ENCODE measurements around the gene AIG1. TPM values are rescaled to one million over a fixed set of nuclear protein-coding genes. Genes with fewer than 3 reads are reported as not detected.

Gene AIG1
- total RNA-seq, 1 experiment from 2014 or later, result 51.1 TPM

DNA sequence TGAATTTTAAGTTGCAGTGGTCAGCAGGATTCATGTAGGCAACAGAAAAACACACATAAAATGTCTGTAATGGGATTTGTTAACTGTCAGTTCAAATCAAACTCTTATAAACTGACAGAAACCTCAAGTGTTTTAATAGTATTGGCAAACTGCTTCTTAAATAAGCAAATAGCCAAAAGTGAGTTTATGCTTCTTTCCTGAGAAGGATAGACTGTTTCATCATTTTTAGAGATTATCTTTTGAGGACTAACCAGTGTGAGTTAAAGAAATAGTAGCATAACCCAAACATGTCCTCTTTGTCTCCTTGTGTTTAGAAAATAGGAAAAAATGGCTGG is 68.0 kb downstream of the AIG1 start:
- Histone ChIP-seq H3K4me3 (replicated peaks in 1 of 2; ENCODE audit: low read depth in 1 of 2, low read length in 2 of 2) (no peak overlapping the region), H2AFZ (ENCODE audit: low read depth, low read length, poor library complexity, severe bottlenecking) (no peak overlapping the region)

DNA sequence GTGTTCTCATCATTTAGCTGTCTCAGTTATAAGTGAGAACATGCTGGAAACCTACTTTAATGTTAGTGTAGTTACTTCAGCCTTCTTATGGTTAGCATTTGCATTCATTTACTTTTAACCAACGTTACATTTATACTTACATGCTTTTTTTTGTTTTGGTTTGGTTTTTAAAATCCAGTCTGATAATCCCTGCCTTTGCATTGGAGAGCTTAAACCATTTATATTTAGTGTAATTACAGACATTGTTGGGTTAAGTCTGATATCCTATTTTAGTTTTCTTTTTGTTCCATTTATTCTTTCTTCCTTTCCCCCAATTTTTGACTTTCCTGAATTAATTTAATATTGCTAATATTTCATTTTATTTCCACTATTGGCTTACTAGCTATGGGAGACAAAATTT is 70.2 kb downstream of the AIG1 start:
- ChIA-PET CTCF (no interaction called here), POLR2A (no interaction called here), RAD21 (ENCODE audit: low non-redundant PET in 1 of 2, low total read pairs in 2 of 2, uncharacterized antibody in 2 of 2, unreplicated experiment in 2 of 2) (no interaction called here)
- no peaks in the 10 kb centered on the region for H3K79me2 ChIP-seq (ENCODE audit: insufficient read depth, low read length)
- H3K36me3 ChIP-seq (ENCODE audit: control insufficient read depth in 1 of 2, insufficient read depth in 2 of 2, low read length in 2 of 2), result no peaks in the 10 kb centered on the region
- no peaks in the 10 kb centered on the region for H3K27me3 ChIP-seq (ENCODE audit: insufficient read depth, low read length)
- no peaks in the 10 kb centered on the region for H4K20me1 ChIP-seq (ENCODE audit: insufficient read depth)
- no peak overlapping the region for H3K4me2 ChIP-seq (ENCODE audit: low read length)
- DNase-seq (ENCODE audit: low read depth, low spot score), result no peak
- H3K9ac ChIP-seq (ENCODE audit: low read length), result no peak overlapping the region
- no TSS peak for BruUV-seq (replicated peaks)
- no peak for ATAC-seq
- intact Hi-C loops (cut with micrococcal nuclease), result no loop called here
- TF ChIP-seq CEBPB (IDR thresholded peaks at IDR 0.05; ENCODE audit: low read depth) (no peak), SRF (IDR thresholded peaks at IDR 0.05; ENCODE audit: low read depth) (no peak), EZH2 (IDR thresholded peaks at IDR 0.05) (no peak), SIN3A (IDR thresholded peaks at IDR 0.05; ENCODE audit: low read depth) (no peak), YY1 (IDR thresholded peaks at IDR 0.05; ENCODE audit: extremely low read depth, insufficient replicate concordance, low read depth, low read length) (no peak)
- TF ChIP-seq, protein P1, sequence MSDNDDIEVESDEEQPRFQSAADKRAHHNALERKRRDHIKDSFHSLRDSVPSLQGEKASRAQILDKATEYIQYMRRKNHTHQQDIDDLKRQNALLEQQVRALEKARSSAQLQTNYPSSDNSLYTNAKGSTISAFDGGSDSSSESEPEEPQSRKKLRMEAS (IDR thresholded peaks at IDR 0.05), result no peak
- H3K4me1 ChIP-seq (ENCODE audit: control insufficient read depth in 1 of 2, insufficient read depth in 2 of 2, low read length in 2 of 2), result no peaks in the 10 kb centered on the region
- H3K27ac ChIP-seq (ENCODE audit: low read depth, low read length), result no peak overlapping the region
- no peaks in the 10 kb centered on the region; the same call in 1 of the 2 replicates for H3K9me2 ChIP-seq (ENCODE audit: insufficient read depth)
- peaks cover 0 to 11% of the 10 kb centered on the region in 2 experiments; a peak in 1 of 4 replicates for H3K9me3 ChIP-seq (ENCODE audit: control insufficient read depth in 1 of 2, insufficient read depth in 1 of 2, low read depth in 1 of 2, low read length in 2 of 2)
- no peak overlapping the region for H2AFZ ChIP-seq (ENCODE audit: low read depth, low read length, poor library complexity, severe bottlenecking)
- no peak overlapping the region for H3K4me3 ChIP-seq (replicated peaks in 1 of 2; ENCODE audit: low read depth in 1 of 2, low read length in 2 of 2)

More for the DNA sequence above, 68.0 kb downstream of the AIG1 start:
- ChIA-PET POLR2A (no interaction called here), CTCF (no interaction called here), RAD21 (ENCODE audit: low non-redundant PET in 1 of 2, low total read pairs in 2 of 2, uncharacterized antibody in 2 of 2, unreplicated experiment in 2 of 2) (no interaction called here)
- Histone ChIP-seq H3K4me1 (ENCODE audit: control insufficient read depth in 1 of 2, insufficient read depth in 2 of 2, low read length in 2 of 2) (no peaks in the 10 kb centered on the region), H3K4me2 (ENCODE audit: low read length) (no peak overlapping the region), H3K9me3 (ENCODE audit: control insufficient read depth in 1 of 2, insufficient read depth in 1 of 2, low read depth in 1 of 2, low read length in 2 of 2) (peaks cover 0 to 11% of the 10 kb centered on the region in 2 experiments; a peak in 1 of 4 replicates), H4K20me1 (ENCODE audit: insufficient read depth) (no peaks in the 10 kb centered on the region), H3K27ac (ENCODE audit: low read depth, low read length) (no peak overlapping the region), H3K79me2 (ENCODE audit: insufficient read depth, low read length) (no peaks in the 10 kb centered on the region), H3K27me3 (ENCODE audit: insufficient read depth, low read length) (no peaks in the 10 kb centered on the region), H3K9me2 (ENCODE audit: insufficient read depth) (no peaks in the 10 kb centered on the region; the same call in 1 of the 2 replicates), H3K9ac (ENCODE audit: low read length) (no peak overlapping the region), H3K36me3 (ENCODE audit: control insufficient read depth in 1 of 2, insufficient read depth in 2 of 2, low read length in 2 of 2) (no peaks in the 10 kb centered on the region)
- TF ChIP-seq SIN3A (IDR thresholded peaks at IDR 0.05; ENCODE audit: low read depth) (no peak), CBX3 (IDR thresholded peaks at IDR 0.05; ENCODE audit: low read depth) (no peak), SRF (IDR thresholded peaks at IDR 0.05; ENCODE audit: low read depth) (no peak), EZH2phosphoT487 (IDR thresholded peaks at IDR 0.05; ENCODE audit: borderline replicate concordance) (no peak), RAD21 (IDR thresholded peaks at IDR 0.05; ENCODE audit: low read depth) (no peak), ELF1 (IDR thresholded peaks at IDR 0.05; ENCODE audit: borderline replicate concordance, low read depth) (no peak), FOSL1 (IDR thresholded peaks at IDR 0.05; ENCODE audit: low read depth) (no peak), SP1 (IDR thresholded peaks at IDR 0.05; ENCODE audit: low read depth) (no peak), YY1 (IDR thresholded peaks at IDR 0.05; ENCODE audit: extremely low read depth, insufficient replicate concordance, low read depth, low read length) (no peak)
- TF ChIP-seq, protein P2, sequence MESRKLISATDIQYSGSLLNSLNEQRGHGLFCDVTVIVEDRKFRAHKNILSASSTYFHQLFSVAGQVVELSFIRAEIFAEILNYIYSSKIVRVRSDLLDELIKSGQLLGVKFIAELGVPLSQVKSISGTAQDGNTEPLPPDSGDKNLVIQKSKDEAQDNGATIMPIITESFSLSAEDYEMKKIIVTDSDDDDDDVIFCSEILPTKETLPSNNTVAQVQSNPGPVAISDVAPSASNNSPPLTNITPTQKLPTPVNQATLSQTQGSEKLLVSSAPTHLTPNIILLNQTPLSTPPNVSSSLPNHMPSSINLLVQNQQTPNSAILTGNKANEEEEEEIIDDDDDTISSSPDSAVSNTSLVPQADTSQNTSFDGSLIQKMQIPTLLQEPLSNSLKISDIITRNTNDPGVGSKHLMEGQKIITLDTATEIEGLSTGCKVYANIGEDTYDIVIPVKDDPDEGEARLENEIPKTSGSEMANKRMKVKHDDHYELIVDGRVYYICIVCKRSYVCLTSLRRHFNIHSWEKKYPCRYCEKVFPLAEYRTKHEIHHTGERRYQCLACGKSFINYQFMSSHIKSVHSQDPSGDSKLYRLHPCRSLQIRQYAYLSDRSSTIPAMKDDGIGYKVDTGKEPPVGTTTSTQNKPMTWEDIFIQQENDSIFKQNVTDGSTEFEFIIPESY (IDR thresholded peaks at IDR 0.05; ENCODE audit: extremely low read depth, insufficient replicate concordance, low read length), result no peak
- DNase-seq (ENCODE audit: low read depth, low spot score) (no peak), ATAC-seq (no peak)
- intact Hi-C loops (cut with micrococcal nuclease), result no loop called here
- BruUV-seq (replicated peaks), result no TSS peak
